IMR-90 (cell line): ENCODE measurements around the gene BCDIN3D.

Experiments used
- CEBPB ChIP-seq: IDR thresholded peaks from 2 replicates; pipeline ENCODE4 v1.6.1; 2012; ENCODE audit warnings: low read depth, low read length, improper control_type of control experiment
- ELK1 ChIP-seq: fragments of 150-350 bp; IDR thresholded peaks from 2 replicates; pipeline ENCODE4 v1.6.1; 2016; ENCODE audit warnings: low read depth, mild to moderate bottlenecking, low read length, moderate library complexity, borderline replicate concordance
- POLR2A ChIP-seq: IDR thresholded peaks from 2 replicates; pipeline ENCODE4 v1.6.1; 2012; ENCODE audit warnings: mild to moderate bottlenecking, low read depth, low read length
- RAD21 ChIP-seq: IDR thresholded peaks from 2 replicates; pipeline ENCODE4 v1.6.1; 2012; ENCODE audit warnings: low read length, improper control_type of control experiment
- RCOR1 ChIP-seq: IDR thresholded peaks from 2 replicates; pipeline ENCODE4 v1.6.1; 2012; ENCODE audit warnings: mild to moderate bottlenecking, low read length, improper control_type of control experiment; ENCODE audit not compliant: insufficient replicate concordance
- RFX5 ChIP-seq: IDR thresholded peaks from 2 replicates; pipeline ENCODE4 v1.8.0; 2012; ENCODE audit warnings: low read depth, mild to moderate bottlenecking, low read length, moderate library complexity
- SMC3 ChIP-seq: fragments of 150-350 bp; IDR thresholded peaks from 2 replicates; pipeline ENCODE4 v1.6.1; 2016; ENCODE audit warnings: low read depth, mild to moderate bottlenecking, antibody characterized with exemption, low read length, moderate library complexity
- TF ChIP-seq, protein P1 (sequence below): conservative IDR thresholded peaks from 2 replicates; pipeline ENCODE4 v1.5.1; 2012; ENCODE audit warnings: mild to moderate bottlenecking, low read depth, low read length, improper control_type of control experiment

DNA sequence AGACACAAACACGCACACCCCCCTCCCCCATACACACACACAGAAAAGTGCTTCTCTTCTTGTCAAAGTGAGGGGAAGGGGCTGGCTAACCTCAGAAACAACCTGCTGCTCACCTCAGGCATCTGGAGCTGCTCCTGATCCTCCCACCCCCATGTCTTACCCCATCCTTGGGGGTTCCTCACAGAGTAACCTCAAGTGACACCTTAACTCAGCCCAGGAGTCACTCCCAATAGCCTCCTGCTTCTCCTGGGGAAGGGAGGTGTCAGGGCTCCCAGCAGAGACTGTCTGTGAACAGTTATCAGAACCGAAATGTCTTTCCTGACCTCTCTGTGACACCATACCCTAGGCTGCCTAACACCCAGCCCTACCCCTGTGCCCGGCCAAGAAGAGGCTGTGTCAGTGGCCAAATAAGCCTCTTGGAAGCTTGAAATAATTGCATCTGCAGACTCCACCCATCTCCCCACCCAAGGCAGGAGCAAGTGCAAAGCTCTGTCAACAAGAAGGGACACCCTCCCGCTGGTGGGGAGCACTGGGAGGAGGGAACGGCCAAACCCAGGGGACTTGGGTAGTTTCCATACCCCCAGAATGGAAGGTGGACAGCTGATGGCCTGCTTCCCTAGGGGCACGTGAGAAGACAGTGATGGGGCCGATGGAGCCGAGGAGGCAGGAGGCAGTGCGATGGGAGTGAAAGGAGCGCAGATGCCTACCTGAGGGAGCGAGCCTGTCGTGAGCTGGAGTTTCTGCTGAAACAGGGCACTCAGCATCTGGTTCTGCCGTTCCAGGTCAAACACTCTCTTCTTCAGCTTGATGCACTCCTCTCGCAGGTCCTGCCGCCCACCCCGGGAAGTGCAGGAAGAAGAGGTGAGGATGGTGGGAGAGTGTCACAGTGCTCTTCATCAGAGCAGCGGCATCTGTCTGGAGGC lies 41.5 kb downstream of the BCDIN3D start:
- TF ChIP-seq, protein P1, sequence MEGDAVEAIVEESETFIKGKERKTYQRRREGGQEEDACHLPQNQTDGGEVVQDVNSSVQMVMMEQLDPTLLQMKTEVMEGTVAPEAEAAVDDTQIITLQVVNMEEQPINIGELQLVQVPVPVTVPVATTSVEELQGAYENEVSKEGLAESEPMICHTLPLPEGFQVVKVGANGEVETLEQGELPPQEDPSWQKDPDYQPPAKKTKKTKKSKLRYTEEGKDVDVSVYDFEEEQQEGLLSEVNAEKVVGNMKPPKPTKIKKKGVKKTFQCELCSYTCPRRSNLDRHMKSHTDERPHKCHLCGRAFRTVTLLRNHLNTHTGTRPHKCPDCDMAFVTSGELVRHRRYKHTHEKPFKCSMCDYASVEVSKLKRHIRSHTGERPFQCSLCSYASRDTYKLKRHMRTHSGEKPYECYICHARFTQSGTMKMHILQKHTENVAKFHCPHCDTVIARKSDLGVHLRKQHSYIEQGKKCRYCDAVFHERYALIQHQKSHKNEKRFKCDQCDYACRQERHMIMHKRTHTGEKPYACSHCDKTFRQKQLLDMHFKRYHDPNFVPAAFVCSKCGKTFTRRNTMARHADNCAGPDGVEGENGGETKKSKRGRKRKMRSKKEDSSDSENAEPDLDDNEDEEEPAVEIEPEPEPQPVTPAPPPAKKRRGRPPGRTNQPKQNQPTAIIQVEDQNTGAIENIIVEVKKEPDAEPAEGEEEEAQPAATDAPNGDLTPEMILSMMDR: no peak
- TF ChIP-seq CEBPB (no peak), POLR2A (no peak), RAD21 (no peak), RFX5 (no peak), RCOR1 (no peak), ELK1 (no peak), SMC3 (no peak)
